Kidney (tissue), 14 donors: ENCODE data around the gene HGS. TPM values are rescaled to one million over a fixed set of nuclear protein-coding genes. Genes with fewer than 3 reads are reported as not detected.

Source experiments
- DNase-seq, 5 donors: peaks; one replicate each; pipeline ENCODE4 v3.0.0-alpha.2; 2013 to 2020
- FAIRE-seq: peaks from 2 replicates; lab custom pipeline; 2012; peaks lifted over from hg19 to GRCh38; lab: Jason Lieb, UNC
- H3K27ac ChIP-seq, 2 donors: one replicate each; pipeline ENCODE4 v1.7.0; 2013; ENCODE audit warnings: low read depth in 2 of 2, low read length in 2 of 2, inconsistent platforms in 1 of 2
- H3K27me3 ChIP-seq: one replicate; pipeline ENCODE4 v1.7.1; 2013; ENCODE audit warnings: low read length, inconsistent platforms; ENCODE audit not compliant: control insufficient read depth, insufficient read depth
- H3K36me3 ChIP-seq, 3 donors: one replicate each; pipeline versions ENCODE4 v1.7.0 to v1.7.1; 2013; ENCODE audit warnings: low read length in 3 of 3, control low read depth in 1 of 3, inconsistent platforms in 1 of 3; ENCODE audit not compliant: insufficient read depth in 3 of 3, control insufficient read depth in 2 of 3
- H3K4me1 ChIP-seq, 3 donors: one replicate each; pipeline versions ENCODE4 v1.7.0 to v1.7.1; 2013; ENCODE audit warnings: low read length in 3 of 3, inconsistent platforms in 1 of 3, low read depth in 1 of 3; ENCODE audit not compliant: control insufficient read depth in 2 of 3, insufficient read depth in 2 of 3
- H3K4me3 ChIP-seq, 3 donors: one replicate each; pipeline versions ENCODE4 v1.7.0 to v1.8.1; 2013; ENCODE audit warnings: low read length in 3 of 3, control low read depth in 1 of 3, inconsistent platforms in 1 of 3
- H3K9ac ChIP-seq, 3 donors: one replicate each; pipeline versions ENCODE4 v1.7.0 to v1.7.1; 2013; ENCODE audit warnings: low read length in 3 of 3, control low read depth in 1 of 3, inconsistent platforms in 1 of 3
- H3K9me3 ChIP-seq, 3 donors: one replicate each; pipeline versions ENCODE4 v1.7.0 to v1.7.1; 2013; ENCODE audit warnings: low read length in 3 of 3, control low read depth in 1 of 3, inconsistent platforms in 1 of 3; ENCODE audit not compliant: control insufficient read depth in 2 of 3, insufficient read depth in 1 of 3
- CTCF ChIP-seq: IDR thresholded peaks from 3 replicates; pipeline ENCODE4 v1.5.1; 2012; ENCODE audit warnings: mild to moderate bottlenecking, moderate library complexity, borderline replicate concordance; ENCODE audit not compliant: insufficient read depth; ENCODE audit errors: extremely low read depth
- intact Hi-C: fragments of 100-400 bp; cut with DNase I; formaldehyde crosslinking; loops from one replicate; pipeline ENCODE4 v1.11.1; 2022
- polyA plus RNA-seq: library from polyadenylated mRNA; stranded (reverse); fragments of 350-450 nt; fragmentation: Illumina TruSeq; extraction: RNeasy Lipid Tissue Mini Kit (QIAGEN cat#74804); gene quantifications from one replicate; pipeline ENCODE4 v1.2.3, GENCODE V29; 2014; ENCODE audit warnings: low read depth, low replicate concordance; ENCODE audit not compliant: insufficient read depth
- total RNA-seq: library from RNA; stranded (reverse); fragmentation: NEBNext Ultra II Directional; extraction: Animal tissue kit (Norgen Biotek cat#: 25700); gene quantifications from one replicate; pipeline ENCODE4 v1.2.1, GENCODE V29; 2021
- donor health status: control.
- donor health status: control.
- donor health status: control.
- donor health status: control.
- donor health status: control.
- donor health status: DM: yes; HTN: yes; CAD: no.
- donor health status: Normal renal cell carcinoma (clear cell type).

HGS gene
- total and polyA plus RNA-seq, 2 donors from 2014 or later = 85.5 to 95.3 TPM

- H3K4me1 ChIP-seq = peaks cover 0 to 35% (median 7%) of the 10 kb centered on the region in 3 donors
- intact Hi-C loops = no loop called here
These were observed 28.7 kb downstream of the HGS start for GRCh38 chr17:81712468-81713003.

GRCh38 chr17:81713004-81713555, 29.3 kb downstream of the HGS start:
- intact Hi-C loops = no loop called here
- TF ChIP-seq CTCF = no peak
- Histone ChIP-seq H3K27me3 (peaks cover 4% of the 10 kb centered on the region), H3K9me3 (no peaks in the 10 kb centered on the region), H3K4me3 (peak overlapping the region; percentile 16 to 70 (median 56)), H3K4me1 (peaks cover 0 to 35% (median 7%) of the 10 kb centered on the region in 3 donors), H3K27ac (peak overlapping the region; percentile 65 to 67), H3K9ac (peak overlapping the region in 1 of 3 donors; percentile 77), H3K36me3 (no peaks in the 10 kb centered on the region)
- FAIRE-seq (no peak), DNase-seq (peak in 2 of 5 donors; percentile 31 to 77)

More at GRCh38 chr17:81712468-81713003, 28.7 kb downstream of the HGS start:
- Histone ChIP-seq H3K36me3 (no peaks in the 10 kb centered on the region), H3K27ac (peak overlapping the region; percentile 28 to 49), H3K9ac (peak overlapping the region in 1 of 3 donors; percentile 77), H3K4me3 (peak overlapping the region; percentile 16 to 70 (median 56)), H3K9me3 (no peaks in the 10 kb centered on the region), H3K27me3 (peaks cover 4% of the 10 kb centered on the region)
- TF ChIP-seq CTCF = no peak
- peak in 3 of 5 donors; percentile 40 to 81 (median 59) for DNase-seq
- no peak for FAIRE-seq

- Histone ChIP-seq H3K9me3 (no peaks in the 10 kb centered on the region), H3K9ac (peak overlapping the region in 1 of 3 donors; percentile 77), H3K27ac (peak overlapping the region; percentile 65 to 67), H3K27me3 (peaks cover 4% of the 10 kb centered on the region), H3K4me3 (peak overlapping the region in 2 of 3 donors; percentile 56 to 70), H3K36me3 (no peaks in the 10 kb centered on the region), H3K4me1 (peaks cover 0 to 35% (median 7%) of the 10 kb centered on the region in 3 donors)
- intact Hi-C loops = no loop called here
- peak in 3 of 5 donors; percentile 50 to 80 (median 71) for DNase-seq
- FAIRE-seq = no peak
- no peak for TF ChIP-seq CTCF
These were observed 30.0 kb downstream of the HGS start for GRCh38 chr17:81713556-81714411.
